GM06990 (cell line): ENCODE measurements around the gene PKP3.

Experiments
- DNase-seq: peaks from one replicate; pipeline ENCODE4 v3.0.0-alpha.2; 2011; ENCODE audit not compliant: insufficient read length; ENCODE audit errors: extremely low read depth
- H3K27me3 ChIP-seq: replicated peaks from 2 replicates; pipeline ENCODE4 v1.6.0; 2011; ENCODE audit warnings: low read length; ENCODE audit not compliant: control insufficient read depth, insufficient read depth
- H3K36me3 ChIP-seq: 2 replicates; pipeline ENCODE4 v1.5.1; 2011; ENCODE audit warnings: low read length; ENCODE audit not compliant: control insufficient read depth, insufficient read depth
- H3K4me3 ChIP-seq: replicated peaks from 2 replicates; pipeline ENCODE4 v1.5.1; 2011; ENCODE audit warnings: low read depth, mild to moderate bottlenecking, control low read depth, low read length
- CTCF ChIP-seq: IDR thresholded peaks from 2 replicates; pipeline ENCODE4 v1.5.1; 2011; ENCODE audit warnings: low read length, control low read depth, mild to moderate bottlenecking, inconsistent platforms; ENCODE audit not compliant: insufficient read depth, poor library complexity, severe bottlenecking

PKP3 gene

GRCh38 chr11:377174-377865 is 16.7 kb upstream of the PKP3 start:
- no peak for DNase-seq
- Histone ChIP-seq H3K27me3 (no peaks in the 10 kb centered on the region), H3K36me3 (no peaks in the 10 kb centered on the region), H3K4me3 (no peak overlapping the region)
- no peak for TF ChIP-seq CTCF

GRCh38 chr11:377883-378500 is 16.0 kb upstream of the PKP3 start:
- TF ChIP-seq CTCF, result no peak
- no peaks in the 10 kb centered on the region for H3K36me3 ChIP-seq
- DNase-seq, result no peak

GRCh38 chr11:379205-380094 is 14.6 kb upstream of the PKP3 start:
- DNase-seq, result no peak
- no peak for TF ChIP-seq CTCF
- Histone ChIP-seq H3K36me3 (no peaks in the 10 kb centered on the region), H3K27me3 (no peaks in the 10 kb centered on the region; the same call in 1 of the 2 replicates), H3K4me3 (no peak overlapping the region)

More at GRCh38 chr11:377883-378500, 16.0 kb upstream of the PKP3 start:
- no peaks in the 10 kb centered on the region; the same call in 1 of the 2 replicates for H3K27me3 ChIP-seq
- H3K4me3 ChIP-seq, result no peak overlapping the region

GRCh38 chr11:380095-380480 is 13.9 kb upstream of the PKP3 start:
- no peaks in the 10 kb centered on the region; the same call in 1 of the 2 replicates for H3K27me3 ChIP-seq
- H3K4me3 ChIP-seq, result no peak overlapping the region
- no peak for DNase-seq
- H3K36me3 ChIP-seq, result no peaks in the 10 kb centered on the region
- no peak for TF ChIP-seq CTCF

GRCh38 chr11:380491-380890 is 13.5 kb upstream of the PKP3 start:
- H3K4me3 ChIP-seq, result no peak overlapping the region
- TF ChIP-seq CTCF, result no peak

More at GRCh38 chr11:380491-380890, 13.5 kb upstream of the PKP3 start:
- H3K27me3 ChIP-seq, result no peaks in the 10 kb centered on the region; the same call in 1 of the 2 replicates
- no peaks in the 10 kb centered on the region for H3K36me3 ChIP-seq
- no peak for DNase-seq
